ENCODE data around the gene SLC33A1.

DNA sequence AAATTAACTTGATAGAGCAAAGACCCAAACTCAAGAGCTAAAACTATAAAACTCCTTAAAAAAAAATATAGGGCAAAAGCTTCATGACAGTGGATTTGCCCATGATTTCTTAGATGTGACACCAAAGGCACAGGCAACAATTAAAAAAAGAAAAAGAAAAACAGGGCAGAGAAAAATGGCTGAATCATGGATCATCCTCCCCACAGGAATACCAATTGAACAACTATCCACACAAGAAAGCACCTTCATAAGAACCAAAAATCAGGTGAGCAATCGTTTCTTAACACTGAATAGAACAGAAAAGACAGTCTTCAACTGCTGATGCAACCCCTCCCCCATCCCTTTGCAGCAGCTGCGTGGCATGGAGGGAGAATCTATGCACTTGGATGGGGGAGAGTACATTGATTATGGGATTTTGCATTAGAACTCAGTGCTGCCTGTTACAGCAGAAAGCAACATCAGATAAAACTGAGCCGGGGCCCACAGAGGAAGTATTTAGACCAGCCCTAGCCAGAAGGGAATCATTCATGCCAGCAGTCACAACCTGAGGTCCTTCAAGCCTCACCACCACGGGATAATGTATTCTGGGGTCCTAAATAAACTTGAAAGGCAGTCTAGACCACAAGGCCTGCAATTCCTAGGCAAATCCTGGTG is 63.8 kb downstream of the SLC33A1 start:
- TF ChIP-seq, protein P1, sequence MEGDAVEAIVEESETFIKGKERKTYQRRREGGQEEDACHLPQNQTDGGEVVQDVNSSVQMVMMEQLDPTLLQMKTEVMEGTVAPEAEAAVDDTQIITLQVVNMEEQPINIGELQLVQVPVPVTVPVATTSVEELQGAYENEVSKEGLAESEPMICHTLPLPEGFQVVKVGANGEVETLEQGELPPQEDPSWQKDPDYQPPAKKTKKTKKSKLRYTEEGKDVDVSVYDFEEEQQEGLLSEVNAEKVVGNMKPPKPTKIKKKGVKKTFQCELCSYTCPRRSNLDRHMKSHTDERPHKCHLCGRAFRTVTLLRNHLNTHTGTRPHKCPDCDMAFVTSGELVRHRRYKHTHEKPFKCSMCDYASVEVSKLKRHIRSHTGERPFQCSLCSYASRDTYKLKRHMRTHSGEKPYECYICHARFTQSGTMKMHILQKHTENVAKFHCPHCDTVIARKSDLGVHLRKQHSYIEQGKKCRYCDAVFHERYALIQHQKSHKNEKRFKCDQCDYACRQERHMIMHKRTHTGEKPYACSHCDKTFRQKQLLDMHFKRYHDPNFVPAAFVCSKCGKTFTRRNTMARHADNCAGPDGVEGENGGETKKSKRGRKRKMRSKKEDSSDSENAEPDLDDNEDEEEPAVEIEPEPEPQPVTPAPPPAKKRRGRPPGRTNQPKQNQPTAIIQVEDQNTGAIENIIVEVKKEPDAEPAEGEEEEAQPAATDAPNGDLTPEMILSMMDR (IDR thresholded peaks at IDR 0.05): no peak
- no peak for TF ChIP-seq EP300 (IDR thresholded peaks at IDR 0.05)
- no peak for TF ChIP-seq POLR2AphosphoS5 (IDR thresholded peaks at IDR 0.05)

Data from upper lobe of left lung (tissue), 4 donors.